Gastrocnemius medialis (tissue), 4 donors: ENCODE data around the gene SETBP1. TPM values are rescaled to one million over a fixed set of nuclear protein-coding genes. Genes with fewer than 3 reads are reported as not detected.

Experiments used
- ATAC-seq, 2 donors: fragments of 150-250 bp; one replicate each; pipeline ENCODE4 v1.9.1; 2016
- DNase-seq, 2 donors: peaks; one replicate each; pipeline ENCODE4 v3.0.0-alpha.2; 2019
- H3K27ac ChIP-seq, 4 donors: fragments of 200-600 bp; sonication (generic); 1 replicate in 1 of 4; 2 replicates in 3 of 4; pipeline ENCODE4 v1.5.1; 2016 to 2018; ENCODE audit warnings: mild to moderate bottlenecking in 2 of 4, moderate library complexity in 1 of 4
- H3K27me3 ChIP-seq, 3 donors: fragments of 200-600 bp; sonication (generic) in 2 of 3; 1 replicate in 1 of 3; 2 replicates in 2 of 3; pipeline versions ENCODE4 v1.5.1 to v1.6.0; 2016 to 2019; ENCODE audit warnings: mild to moderate bottlenecking in 1 of 3, moderate library complexity in 1 of 3
- H3K36me3 ChIP-seq, 2 donors: fragments of 200-600 bp; sonication (generic) in 1 of 2; one replicate each; pipeline ENCODE4 v1.5.1; 2017 to 2018
- H3K4me1 ChIP-seq, 2 donors: fragments of 200-600 bp; sonication (generic) in 1 of 2; one replicate each; pipeline ENCODE4 v1.5.1; 2016 to 2017; ENCODE audit warnings: mild to moderate bottlenecking in 2 of 2
- H3K4me3 ChIP-seq, 4 donors: fragments of 200-600 bp; sonication (generic) in 3 of 4; 1 replicate in 1 of 4; 2 replicates in 3 of 4; pipeline ENCODE4 v1.5.1; 2016 to 2019; ENCODE audit warnings: mild to moderate bottlenecking in 2 of 4
- H3K9me3 ChIP-seq, 3 donors: fragments of 200-600 bp; sonication (generic) in 2 of 3; 1 replicate in 1 of 3; 2 replicates in 2 of 3; pipeline ENCODE4 v1.5.1; 2016 to 2019
- POLR2A ChIP-seq, 2 donors: fragments of 450-650 bp; IDR thresholded peaks; one replicate each; pipeline ENCODE4 v1.6.1; 2017; ENCODE audit warnings: antibody characterized with exemption in 2 of 2, mild to moderate bottlenecking in 2 of 2, moderate library complexity in 2 of 2
- in situ Hi-C, 4 donors: fragments of 200-750 bp; cut with MboI; loops; one replicate each; pipeline versions ENCODE4 v1.15.0 to v1.8.0; 2017; ENCODE audit warnings: low sequenced_read_pairs in 4 of 4
- intact Hi-C: fragments of 100-400 bp; cut with DNase I; formaldehyde crosslinking; loops from one replicate; pipeline ENCODE4 v1.15.1; 2023; ENCODE audit warnings: low total_unique reads
- total RNA-seq, 4 donors: library from RNA; depleted of rRNA; stranded (reverse); fragments of >200 nt; gene quantifications; one replicate each; pipeline versions ENCODE4 v1.1.0 to v1.2.3, GENCODE V29; 2016
- TF ChIP-seq, protein P1 (sequence below), 5 experiments: fragments of 450-650 bp in 3 of 5; fragments of 200-600 bp in 2 of 5; sonication (generic) in 2 of 5; IDR thresholded peaks in 4 of 5; conservative IDR thresholded peaks in 1 of 5; 1 replicate in 4 of 5; 2 replicates in 1 of 5; pipeline ENCODE4 v1.5.1; 2016 to 2019; ENCODE audit warnings: antibody characterized with exemption in 5 of 5, mild to moderate bottlenecking in 3 of 5, moderate library complexity in 3 of 5

SETBP1 gene
- total RNA-seq, 4 donors from 2014 or later: 9.2 to 20.0 (median 15.3) TPM

DNA sequence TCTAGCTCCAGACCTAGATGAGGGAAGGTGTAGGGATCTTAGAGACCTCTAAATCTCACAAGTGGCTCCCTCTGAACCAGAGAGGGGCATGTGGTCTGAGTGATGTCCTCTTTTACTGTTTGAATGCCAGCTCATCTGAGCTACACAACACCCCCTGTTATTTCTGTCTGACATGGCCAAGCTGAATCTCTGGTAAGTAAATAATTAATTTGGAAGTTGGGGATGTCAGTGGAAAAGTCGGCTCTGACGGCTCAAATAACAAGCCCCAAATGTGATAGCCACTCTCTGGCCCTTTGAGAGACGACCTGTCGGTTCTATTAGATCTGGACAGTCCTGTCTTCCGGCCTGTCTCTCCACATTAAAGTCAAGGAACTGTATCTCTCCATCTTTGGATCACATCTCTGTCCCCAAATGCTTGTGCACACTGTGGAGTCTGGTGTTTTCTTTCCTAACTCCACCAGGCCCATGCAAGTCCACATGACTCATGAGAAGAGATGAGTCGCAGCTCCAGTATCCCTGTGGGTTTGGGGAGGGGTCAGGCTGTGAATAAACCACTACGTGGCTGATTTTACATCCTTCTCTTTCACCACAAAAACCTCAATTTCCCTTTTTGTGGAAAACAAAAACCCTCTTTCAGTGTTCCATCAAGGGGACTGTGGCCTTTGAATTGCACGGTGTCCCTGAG, 52.5 kb downstream of the SETBP1 start:
- H3K36me3 ChIP-seq: no peaks in the 10 kb centered on the region
- peaks cover 55 to 61% of the 10 kb centered on the region in 2 donors for H3K4me1 ChIP-seq
- peak overlapping the region; percentile 54 to 77 (median 72) for H3K27ac ChIP-seq
- peak in 1 of 2 donors; percentile 48 for DNase-seq
- intact Hi-C loops: loop anchor here (2.0 kb wide), 1 partner anchor 50 kb away; no protein-coding TSS in a partner anchor
- peak; percentile 82 to 84 for ATAC-seq
- H3K27me3 ChIP-seq: no peaks in the 10 kb centered on the region
- in situ Hi-C loops: no loop called here
- no peak overlapping the region for H3K4me3 ChIP-seq
- H3K9me3 ChIP-seq: no peaks in the 10 kb centered on the region
- TF ChIP-seq, protein P1, sequence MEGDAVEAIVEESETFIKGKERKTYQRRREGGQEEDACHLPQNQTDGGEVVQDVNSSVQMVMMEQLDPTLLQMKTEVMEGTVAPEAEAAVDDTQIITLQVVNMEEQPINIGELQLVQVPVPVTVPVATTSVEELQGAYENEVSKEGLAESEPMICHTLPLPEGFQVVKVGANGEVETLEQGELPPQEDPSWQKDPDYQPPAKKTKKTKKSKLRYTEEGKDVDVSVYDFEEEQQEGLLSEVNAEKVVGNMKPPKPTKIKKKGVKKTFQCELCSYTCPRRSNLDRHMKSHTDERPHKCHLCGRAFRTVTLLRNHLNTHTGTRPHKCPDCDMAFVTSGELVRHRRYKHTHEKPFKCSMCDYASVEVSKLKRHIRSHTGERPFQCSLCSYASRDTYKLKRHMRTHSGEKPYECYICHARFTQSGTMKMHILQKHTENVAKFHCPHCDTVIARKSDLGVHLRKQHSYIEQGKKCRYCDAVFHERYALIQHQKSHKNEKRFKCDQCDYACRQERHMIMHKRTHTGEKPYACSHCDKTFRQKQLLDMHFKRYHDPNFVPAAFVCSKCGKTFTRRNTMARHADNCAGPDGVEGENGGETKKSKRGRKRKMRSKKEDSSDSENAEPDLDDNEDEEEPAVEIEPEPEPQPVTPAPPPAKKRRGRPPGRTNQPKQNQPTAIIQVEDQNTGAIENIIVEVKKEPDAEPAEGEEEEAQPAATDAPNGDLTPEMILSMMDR (IDR thresholded peaks at IDR 0.05 in 4 of 5, conservative IDR thresholded peaks at IDR 0.05 in 1 of 5): no peak
- TF ChIP-seq POLR2A (IDR thresholded peaks at IDR 0.05): peak; percentile 27 to 33

DNA sequence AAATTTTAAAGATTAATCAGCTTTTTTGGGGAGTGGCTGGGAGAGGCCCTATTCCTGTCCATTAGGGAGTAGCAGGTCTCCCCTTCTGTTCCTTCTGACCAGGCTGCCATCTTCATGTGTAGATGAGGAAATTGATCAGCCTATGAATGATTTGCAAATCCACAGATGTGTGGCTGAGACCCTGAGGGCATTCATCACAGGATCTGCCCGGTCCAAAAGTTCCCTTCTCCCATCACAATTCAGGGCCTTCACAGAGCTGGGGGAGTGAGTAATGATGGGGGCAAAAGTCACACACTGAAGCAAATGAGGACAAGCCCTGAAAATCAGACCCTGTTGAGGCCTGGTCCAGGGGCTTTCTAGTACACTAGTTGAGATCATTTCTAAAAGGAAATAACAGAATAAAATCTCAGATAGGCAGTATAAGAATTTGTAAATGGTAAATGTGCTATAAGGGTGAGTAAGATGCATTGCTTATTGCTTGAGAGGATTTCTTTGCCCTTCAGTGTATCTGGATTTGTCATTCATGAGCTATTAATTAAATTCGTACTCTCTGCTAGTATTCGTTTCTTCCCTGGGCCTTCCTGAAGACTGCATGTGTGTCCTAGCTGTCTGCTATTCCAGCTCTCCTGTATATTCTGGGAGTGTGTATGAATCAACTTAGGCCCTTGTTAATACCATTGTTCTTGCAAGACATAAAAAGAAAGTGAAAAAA, 53.2 kb downstream of the SETBP1 start:
- no peak overlapping the region for H3K4me3 ChIP-seq
- in situ Hi-C loops (no loop called here), intact Hi-C loops (loop anchor here (2.0 kb wide), 1 partner anchor 51 kb away; no protein-coding TSS in a partner anchor)
- peaks cover 55 to 61% of the 10 kb centered on the region in 2 donors for H3K4me1 ChIP-seq
- no peaks in the 10 kb centered on the region for H3K27me3 ChIP-seq
- no peaks in the 10 kb centered on the region for H3K36me3 ChIP-seq
- no peak for TF ChIP-seq POLR2A (IDR thresholded peaks at IDR 0.05)
- TF ChIP-seq, protein P1 (IDR thresholded peaks at IDR 0.05 in 4 of 5, conservative IDR thresholded peaks at IDR 0.05 in 1 of 5): no peak
- ATAC-seq (no peak), DNase-seq (no peak)
- no peaks in the 10 kb centered on the region for H3K9me3 ChIP-seq
- H3K27ac ChIP-seq: peak overlapping the region; percentile 54 to 77 (median 72)

DNA sequence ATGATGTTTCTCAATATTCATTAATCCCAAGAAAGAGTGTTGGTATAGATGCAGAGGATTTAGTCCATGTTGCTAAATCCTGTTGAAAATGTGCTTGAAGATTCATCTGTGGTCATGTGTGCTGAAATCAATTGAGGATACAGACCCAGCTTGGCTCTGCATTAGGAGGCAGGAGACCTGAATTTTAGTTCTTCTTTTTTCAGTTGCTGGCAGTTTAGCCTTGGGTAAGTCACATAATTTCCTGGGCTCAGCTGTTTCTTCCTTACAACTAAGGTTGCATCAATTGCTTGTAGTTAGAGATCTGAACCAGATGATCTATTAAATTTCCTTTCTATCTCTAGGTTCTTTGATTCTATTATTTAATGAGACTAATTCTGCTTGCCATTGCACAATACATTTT, 54.4 kb downstream of the SETBP1 start:
- H3K4me1 ChIP-seq: peaks cover 55% of the 10 kb centered on the region in 2 donors
- no peak for TF ChIP-seq POLR2A (IDR thresholded peaks at IDR 0.05)
- TF ChIP-seq, protein P1 (IDR thresholded peaks at IDR 0.05 in 4 of 5, conservative IDR thresholded peaks at IDR 0.05 in 1 of 5): no peak
- ATAC-seq: no peak
- in situ Hi-C loops: no loop called here
- H3K27ac ChIP-seq: no peak overlapping the region
- intact Hi-C loops: no loop called here
- H3K9me3 ChIP-seq: no peaks in the 10 kb centered on the region
- no peaks in the 10 kb centered on the region for H3K36me3 ChIP-seq
- no peaks in the 10 kb centered on the region for H3K27me3 ChIP-seq
- no peak overlapping the region for H3K4me3 ChIP-seq
- DNase-seq: no peak

DNA sequence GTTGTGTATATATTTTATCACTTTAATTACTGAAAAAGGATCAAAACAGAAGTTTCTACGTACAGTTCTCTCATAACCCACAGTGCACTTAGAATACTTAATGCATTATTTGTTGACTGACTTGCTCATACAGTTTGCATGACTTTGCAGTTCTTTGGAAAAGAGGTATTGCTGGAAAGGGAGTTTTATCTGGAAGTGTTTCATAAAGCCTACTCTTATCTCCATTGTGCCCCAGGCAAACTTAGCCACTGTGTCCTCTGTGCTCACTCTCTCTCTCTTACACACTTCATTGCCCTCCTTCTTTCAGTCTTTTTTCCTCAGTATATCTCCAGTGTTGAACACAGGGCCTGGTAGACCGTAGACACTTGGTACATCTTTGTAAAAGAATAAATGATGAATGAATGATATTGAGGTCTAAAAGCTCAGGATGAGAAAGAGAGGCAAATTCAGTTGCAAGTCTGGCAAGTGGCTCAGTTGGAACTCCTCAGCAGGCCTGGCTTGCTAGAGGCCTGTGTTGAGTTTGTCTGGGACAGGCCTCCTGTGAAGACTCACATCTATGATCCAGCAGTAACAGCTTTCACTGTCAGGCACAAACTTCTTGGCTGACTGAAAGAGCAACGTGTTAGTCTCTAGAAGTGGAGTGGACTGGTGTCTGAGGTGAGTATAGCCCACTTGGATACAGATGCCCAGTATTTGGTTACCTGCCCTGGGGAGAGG, 56.1 kb downstream of the SETBP1 start:
- intact Hi-C loops: no loop called here

More for the DNA sequence above, 56.1 kb downstream of the SETBP1 start:
- H3K9me3 ChIP-seq: no peaks in the 10 kb centered on the region
- in situ Hi-C loops: no loop called here
- no peaks in the 10 kb centered on the region for H3K27me3 ChIP-seq
- peaks cover 50 to 51% of the 10 kb centered on the region in 2 donors for H3K4me1 ChIP-seq
- H3K36me3 ChIP-seq: no peaks in the 10 kb centered on the region
- no peak for TF ChIP-seq POLR2A (IDR thresholded peaks at IDR 0.05)
- TF ChIP-seq, protein P1 (IDR thresholded peaks at IDR 0.05 in 4 of 5, conservative IDR thresholded peaks at IDR 0.05 in 1 of 5): no peak
- DNase-seq (no peak), ATAC-seq (no peak)
- H3K4me3 ChIP-seq: no peak overlapping the region
- H3K27ac ChIP-seq: peak overlapping the region; percentile 12 to 67 (median 27)
